ENCODE data around the gene SNX1.

Gene SNX1

GRCh38 chr15:64095431-64095794 lies 369 bp upstream of the SNX1 start:
- TF ChIP-seq FOXP2 (optimal IDR thresholded peaks at IDR 0.05; ENCODE audit: borderline replicate concordance, extremely low read depth, extremely low read length, insufficient read depth) (no peak), TAF1 (IDR thresholded peaks at IDR 0.05; ENCODE audit: borderline replicate concordance, insufficient read depth, low read length) (no peak), SIN3A (IDR thresholded peaks at IDR 0.05; ENCODE audit: borderline replicate concordance, insufficient read depth, low read length) (no peak), POLR2AphosphoS5 (IDR thresholded peaks at IDR 0.05; ENCODE audit: low read depth, low read length) (no peak), REST (IDR thresholded peaks at IDR 0.05; ENCODE audit: insufficient read depth in 1 of 2, low read depth in 2 of 2, low read length in 2 of 2) (no peak)

GRCh38 chr15:64096668-64097384 lies 1.0 kb downstream of the SNX1 start:
- TF ChIP-seq FOXP2 (optimal IDR thresholded peaks at IDR 0.05; ENCODE audit: borderline replicate concordance, extremely low read depth, extremely low read length, insufficient read depth) = no peak
- TF ChIP-seq POLR2AphosphoS5 (IDR thresholded peaks at IDR 0.05; ENCODE audit: low read depth, low read length) = no peak
- TF ChIP-seq REST (IDR thresholded peaks at IDR 0.05; ENCODE audit: insufficient read depth in 1 of 2, low read depth in 2 of 2, low read length in 2 of 2) = no peak
- TF ChIP-seq SIN3A (IDR thresholded peaks at IDR 0.05; ENCODE audit: borderline replicate concordance, insufficient read depth, low read length) = no peak
- no peak for TF ChIP-seq TAF1 (IDR thresholded peaks at IDR 0.05; ENCODE audit: borderline replicate concordance, insufficient read depth, low read length)

DNA sequence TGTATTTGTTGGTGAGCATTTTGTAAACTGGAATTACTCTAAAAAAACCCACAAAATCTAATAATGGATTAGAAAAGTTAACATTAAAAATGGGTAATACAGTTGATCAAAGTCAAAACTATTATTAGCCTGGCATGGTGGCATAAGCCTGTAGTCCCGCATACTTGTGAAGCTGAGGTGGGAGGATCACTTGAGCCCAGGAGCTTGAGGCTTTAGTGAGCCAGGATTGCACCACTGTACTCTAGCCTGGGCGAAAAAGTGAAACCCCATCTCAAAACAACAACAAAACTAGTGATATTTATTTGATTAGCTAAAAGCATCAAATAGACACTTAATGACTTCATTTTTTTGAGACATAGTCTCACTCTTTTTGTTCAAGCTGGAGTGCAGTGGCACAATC lies 3.6 kb downstream of the SNX1 start:
- TF ChIP-seq TAF1 (IDR thresholded peaks at IDR 0.05; ENCODE audit: borderline replicate concordance, insufficient read depth, low read length) (no peak), POLR2AphosphoS5 (IDR thresholded peaks at IDR 0.05; ENCODE audit: low read depth, low read length) (no peak), SIN3A (IDR thresholded peaks at IDR 0.05; ENCODE audit: borderline replicate concordance, insufficient read depth, low read length) (no peak), FOXP2 (optimal IDR thresholded peaks at IDR 0.05; ENCODE audit: borderline replicate concordance, extremely low read depth, extremely low read length, insufficient read depth) (no peak), REST (IDR thresholded peaks at IDR 0.05; ENCODE audit: insufficient read depth in 1 of 2, low read depth in 2 of 2, low read length in 2 of 2) (no peak)

GRCh38 chr15:64100958-64101357 lies 5.2 kb downstream of the SNX1 start:
- TF ChIP-seq FOXP2 (optimal IDR thresholded peaks at IDR 0.05; ENCODE audit: borderline replicate concordance, extremely low read depth, extremely low read length, insufficient read depth) (no peak), SIN3A (IDR thresholded peaks at IDR 0.05; ENCODE audit: borderline replicate concordance, insufficient read depth, low read length) (no peak), TAF1 (IDR thresholded peaks at IDR 0.05; ENCODE audit: borderline replicate concordance, insufficient read depth, low read length) (no peak), POLR2AphosphoS5 (IDR thresholded peaks at IDR 0.05; ENCODE audit: low read depth, low read length) (no peak), REST (IDR thresholded peaks at IDR 0.05; ENCODE audit: insufficient read depth in 1 of 2, low read depth in 2 of 2, low read length in 2 of 2) (no peak)

Data from PFSK-1 (cell line).